IPS-NIHi7 (cell line): ENCODE measurements around the gene SNRNP200.

Source experiments
- DNase-seq: peaks from one replicate; pipeline ENCODE4 v3.0.0; 2012; ENCODE audit warnings: mixed read lengths; ENCODE audit errors: extremely low spot score

Gene SNRNP200

DNA sequence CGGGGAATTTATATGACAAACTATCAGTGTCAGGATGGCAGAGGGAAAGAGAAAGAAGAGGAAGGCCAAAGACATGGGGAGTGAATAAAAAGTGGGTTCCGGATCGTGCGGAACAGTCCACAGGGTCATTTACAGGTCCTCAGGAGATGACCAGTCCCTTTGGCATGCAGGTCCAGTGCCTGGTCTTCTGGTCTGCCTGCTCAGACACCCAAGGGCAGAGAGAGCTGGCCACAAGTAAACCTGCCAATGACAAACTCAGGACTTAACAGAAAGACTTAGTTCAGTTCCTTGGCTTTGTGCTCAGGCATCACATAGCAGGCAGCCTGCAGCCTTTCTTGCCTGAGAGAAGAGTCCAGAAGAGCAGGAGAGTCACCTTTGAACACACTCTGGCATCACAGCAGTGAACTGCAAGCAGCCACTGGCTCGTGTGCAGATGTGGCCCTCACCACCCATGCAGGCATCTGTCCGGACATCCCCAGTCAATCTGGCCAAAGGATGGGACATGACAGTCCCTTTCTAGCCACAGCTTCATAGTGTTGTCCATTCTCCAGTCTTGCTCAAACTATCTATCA lies 53.5 kb downstream of the SNRNP200 start:
- peak; percentile 58 for DNase-seq

DNA sequence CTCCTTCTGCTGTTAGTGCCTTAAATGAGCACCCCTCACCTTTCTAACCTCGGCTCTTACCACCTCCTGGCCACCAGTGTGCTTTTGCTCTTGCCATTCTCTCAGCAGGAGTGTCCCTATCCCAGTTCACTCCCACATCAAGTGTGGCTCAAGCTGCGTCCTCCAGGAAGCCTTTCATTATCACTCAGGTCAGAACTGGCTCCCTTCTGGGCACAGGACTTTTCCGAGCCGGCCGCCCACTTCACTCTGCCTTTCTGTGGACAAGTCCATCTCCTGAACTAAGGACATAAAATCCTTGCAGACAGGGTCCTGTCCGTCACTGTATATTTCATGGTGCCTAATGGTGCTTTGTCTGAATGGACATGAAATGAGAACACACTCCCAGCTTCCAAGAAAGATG lies 55.2 kb downstream of the SNRNP200 start:
- no peak for DNase-seq

DNA sequence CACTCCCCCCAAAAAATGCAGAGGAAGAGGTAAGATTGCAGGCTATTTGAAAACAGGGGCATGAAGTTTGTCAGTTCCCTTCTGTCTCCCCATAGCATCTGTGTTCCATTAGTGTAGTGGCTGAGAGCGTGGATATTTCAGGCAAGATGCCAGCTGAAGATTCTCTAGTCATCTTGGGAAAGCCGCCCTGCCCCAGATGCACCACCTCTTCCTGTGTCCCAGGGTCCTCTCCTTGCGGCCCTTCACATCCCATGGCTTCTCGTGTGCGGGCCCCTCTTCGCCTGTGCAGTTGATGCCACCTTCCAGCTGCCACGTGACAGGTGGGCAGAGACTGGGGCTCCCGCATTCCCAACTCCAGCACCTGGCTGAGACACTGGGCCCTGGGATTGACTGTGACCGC lies 55.7 kb downstream of the SNRNP200 start:
- DNase-seq, result no peak

DNA sequence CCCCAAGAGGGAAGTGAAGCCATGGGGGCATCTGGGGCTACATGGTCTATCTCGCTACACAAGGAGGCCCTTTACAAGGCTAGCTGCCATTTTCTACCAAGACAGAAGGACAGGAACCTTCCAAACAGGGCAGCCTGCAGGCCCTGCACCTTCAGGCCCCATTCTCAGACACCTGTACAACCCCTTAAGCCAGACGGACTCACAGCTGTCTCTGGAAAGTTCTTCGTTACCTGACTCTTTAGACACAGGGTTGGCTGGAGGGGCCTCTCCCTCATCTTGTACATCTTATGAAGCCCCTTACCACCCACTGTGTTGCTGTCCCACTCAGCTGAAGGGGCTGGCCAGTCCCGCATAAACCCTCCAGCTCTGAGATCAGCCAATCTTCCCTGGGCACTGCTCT lies 56.7 kb downstream of the SNRNP200 start:
- no peak for DNase-seq

DNA sequence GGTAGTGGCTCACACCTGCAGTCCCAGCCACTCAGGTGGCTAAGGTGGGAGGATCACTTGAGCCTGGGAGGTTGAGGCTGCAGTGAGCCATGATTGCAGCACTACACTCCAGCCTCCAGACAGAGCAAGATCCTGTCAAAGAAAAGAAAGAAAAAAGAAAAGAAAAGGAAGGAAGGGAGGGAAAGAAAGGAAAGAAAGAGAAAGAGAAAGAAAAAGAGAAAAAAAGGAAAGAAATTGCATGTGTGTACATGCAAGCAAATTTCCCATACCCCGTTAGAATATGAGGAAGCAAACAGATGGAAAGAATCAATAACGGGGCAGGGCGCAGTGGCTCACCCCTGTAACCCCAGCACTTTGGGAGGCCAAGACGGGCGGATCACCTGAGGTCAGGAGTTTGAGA lies 57.5 kb downstream of the SNRNP200 start:
- no peak for DNase-seq

DNA sequence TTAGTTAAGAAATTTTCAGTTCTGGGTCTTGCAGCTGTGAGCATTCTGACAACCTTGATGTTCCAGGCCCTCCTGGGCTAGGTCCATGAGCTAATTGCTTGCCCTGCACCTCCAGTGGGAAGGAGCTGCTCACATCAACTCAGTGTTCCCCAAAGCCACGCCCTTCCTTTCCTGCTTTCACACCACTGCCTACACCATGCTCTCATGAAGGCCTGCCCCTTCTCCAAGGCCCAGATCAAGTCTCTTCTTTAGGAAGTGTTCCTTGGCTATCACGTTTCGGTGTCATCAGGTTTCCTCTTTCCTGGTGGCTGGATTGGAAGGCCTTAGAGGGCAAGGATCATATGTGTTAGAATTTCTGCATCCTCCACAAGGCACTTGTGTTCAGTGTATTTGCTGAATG lies 58.3 kb downstream of the SNRNP200 start:
- DNase-seq, result no peak

DNA sequence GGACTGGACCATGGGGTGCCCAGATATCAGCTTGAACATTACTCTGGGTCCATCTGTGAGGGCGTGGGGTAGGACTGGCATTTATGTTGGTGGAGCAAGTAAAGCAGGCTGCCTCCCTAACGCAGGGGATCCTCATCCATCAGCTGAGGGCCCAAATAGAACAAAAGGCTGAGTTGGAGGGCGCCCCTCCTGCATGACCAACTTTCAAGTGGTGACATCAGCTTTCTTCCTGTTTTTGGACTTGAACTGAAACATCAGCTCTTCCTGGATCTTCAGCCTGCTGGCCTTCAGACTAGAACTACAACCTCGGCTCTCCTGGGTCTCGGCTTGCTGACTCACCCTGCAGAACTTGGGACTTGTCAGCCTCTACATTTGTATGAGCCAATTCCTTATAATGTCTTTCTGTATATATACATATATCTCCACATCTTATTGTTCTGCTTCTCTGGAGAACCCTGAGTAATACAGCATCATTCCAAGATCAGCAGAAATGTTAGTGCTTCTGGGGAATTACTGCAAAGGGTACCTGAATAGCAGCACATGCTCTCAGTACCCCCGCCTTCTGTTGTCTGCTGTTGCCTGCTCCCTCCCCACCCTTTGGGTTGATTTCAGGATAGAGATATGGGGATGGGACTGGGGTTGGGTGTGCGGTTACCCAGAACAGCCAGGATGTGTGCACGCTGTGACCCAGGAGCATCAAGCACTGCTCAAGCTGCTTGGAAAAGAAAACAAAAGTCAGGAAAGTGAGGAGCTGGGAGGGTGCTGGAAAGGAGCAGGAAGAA lies 59.5 kb downstream of the SNRNP200 start:
- DNase-seq, result no peak

DNA sequence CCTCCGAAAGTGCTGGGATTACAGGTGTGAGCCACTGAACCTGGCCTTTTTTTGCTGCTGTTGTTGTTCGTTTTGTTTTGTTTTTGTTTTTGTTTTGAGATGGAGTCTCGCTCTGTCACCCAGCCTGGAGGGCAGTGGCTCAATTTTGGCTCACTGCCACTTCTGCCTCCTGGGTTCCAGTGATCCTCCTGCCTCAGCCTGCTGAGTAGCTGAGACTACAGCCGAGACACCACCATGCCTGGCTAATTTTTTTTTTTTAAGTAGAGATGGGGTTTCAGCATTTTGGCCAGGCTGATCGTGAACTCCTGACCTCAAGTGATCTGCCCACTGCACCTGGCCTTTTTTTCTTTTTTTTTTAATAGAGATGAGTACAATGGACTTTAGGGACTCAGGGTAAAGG lies 61.5 kb downstream of the SNRNP200 start:
- no peak for DNase-seq

DNA sequence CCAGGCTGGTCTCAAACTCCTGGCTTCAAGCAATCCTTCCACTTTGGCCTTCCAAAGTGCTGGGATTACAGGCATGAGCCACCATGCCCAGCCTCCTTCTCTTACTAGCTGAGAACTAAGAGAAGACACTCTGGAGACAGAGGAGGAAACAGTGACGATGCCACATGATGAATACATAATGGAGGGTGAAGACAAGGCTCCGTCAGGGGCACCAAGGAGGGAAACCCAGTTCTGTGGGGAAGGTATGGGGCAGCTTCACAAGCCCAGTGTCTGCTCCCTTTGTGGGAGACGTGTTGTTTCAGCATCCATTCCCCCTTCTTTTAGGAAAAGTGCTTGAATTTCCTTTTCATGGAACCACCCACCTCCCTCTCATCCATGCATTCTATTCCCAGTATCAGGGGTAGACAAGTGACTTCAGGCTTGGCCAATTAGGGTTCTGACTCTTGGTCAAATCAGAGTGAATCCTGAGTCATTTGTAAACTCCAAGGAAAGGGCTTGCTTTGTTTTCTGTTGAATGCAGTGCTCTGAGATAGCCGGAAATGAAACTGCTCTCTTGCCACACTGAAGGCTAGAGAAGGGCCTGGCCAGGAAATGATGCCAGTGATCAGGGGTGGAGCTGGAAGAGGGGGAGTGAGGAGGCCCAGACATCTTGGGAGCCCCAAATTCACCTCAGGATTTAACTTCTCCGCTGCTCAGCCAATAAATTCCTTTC lies 63.3 kb downstream of the SNRNP200 start:
- DNase-seq, result no peak

DNA sequence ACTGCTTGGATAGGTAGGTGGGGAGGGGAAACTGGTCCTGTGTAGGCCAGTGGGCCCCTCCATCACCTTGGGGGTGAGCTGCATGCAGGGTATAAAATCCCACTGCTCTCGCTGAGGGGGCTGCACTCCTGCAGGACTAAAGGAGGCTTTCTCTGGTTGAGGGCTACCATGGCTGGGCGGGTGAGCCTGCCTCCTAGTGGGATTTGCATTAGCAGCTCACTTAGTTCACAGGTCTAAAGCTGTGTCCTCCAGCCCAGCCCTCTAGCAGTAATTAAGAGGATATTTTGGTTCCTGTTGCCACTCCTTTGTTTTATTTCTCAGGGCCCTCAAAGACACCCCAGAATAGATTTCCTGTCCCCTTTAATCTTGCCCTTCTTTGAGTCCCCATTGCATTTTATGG lies 64.1 kb downstream of the SNRNP200 start:
- DNase-seq, result peak; percentile 56

DNA sequence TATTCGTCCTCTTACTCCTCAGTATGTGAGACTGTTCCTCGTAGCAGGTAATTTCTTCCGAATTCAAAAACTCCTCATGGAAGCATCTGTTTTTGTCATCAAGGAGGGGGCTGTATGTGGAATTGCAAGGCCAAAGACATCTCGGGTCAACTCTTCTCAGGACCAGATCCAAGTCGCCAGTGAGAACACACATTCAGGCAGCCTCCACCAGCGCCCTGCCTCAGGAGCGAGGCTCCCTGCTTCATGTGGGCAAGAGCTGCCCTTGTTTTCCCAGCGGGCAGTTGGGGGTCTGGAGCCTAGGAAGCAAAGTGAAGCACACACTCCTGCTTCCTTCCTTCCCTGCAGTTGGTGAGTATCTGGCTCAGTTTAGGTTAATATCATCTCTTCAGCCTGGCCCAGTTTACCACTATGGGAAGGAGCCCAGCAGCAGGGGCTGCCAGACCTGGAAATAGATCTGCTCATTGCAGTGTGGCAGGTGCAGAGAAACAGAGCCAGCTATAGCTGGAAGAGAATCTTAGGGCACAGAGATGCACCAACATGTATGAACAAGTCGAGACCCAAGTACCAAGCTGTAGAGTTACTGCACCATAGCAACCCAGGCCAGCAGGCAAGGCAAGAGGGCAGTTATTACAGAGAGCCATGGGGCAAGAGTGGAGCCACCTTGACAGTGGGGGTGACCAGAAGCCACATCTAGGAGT lies 64.9 kb downstream of the SNRNP200 start:
- no peak for DNase-seq

DNA sequence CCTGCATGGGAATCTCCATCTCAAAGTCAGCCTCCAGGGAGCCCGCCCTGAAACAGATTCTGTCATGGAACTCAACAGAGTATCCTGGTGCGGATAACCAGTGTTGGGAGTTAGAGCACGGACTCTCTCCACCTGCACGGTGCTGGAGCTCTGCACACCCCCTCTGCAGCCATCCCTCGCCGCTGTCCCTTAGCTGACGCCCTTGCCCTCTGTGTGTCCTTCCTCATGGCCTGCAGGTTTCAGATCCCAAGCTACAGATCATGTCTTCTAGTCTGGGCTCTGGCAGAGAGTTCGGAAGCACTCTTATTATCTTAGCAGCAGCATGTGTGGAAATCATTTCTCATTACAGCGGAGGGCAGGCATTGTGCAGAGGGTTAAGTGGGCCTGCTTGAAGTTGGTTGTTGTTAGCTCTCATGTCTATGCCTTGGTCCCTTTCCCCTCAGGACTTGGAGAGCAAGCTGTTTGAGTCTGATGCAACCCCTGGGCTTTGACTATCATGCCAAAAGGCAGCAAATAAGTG lies 65.5 kb downstream of the SNRNP200 start:
- DNase-seq, result no peak

DNA sequence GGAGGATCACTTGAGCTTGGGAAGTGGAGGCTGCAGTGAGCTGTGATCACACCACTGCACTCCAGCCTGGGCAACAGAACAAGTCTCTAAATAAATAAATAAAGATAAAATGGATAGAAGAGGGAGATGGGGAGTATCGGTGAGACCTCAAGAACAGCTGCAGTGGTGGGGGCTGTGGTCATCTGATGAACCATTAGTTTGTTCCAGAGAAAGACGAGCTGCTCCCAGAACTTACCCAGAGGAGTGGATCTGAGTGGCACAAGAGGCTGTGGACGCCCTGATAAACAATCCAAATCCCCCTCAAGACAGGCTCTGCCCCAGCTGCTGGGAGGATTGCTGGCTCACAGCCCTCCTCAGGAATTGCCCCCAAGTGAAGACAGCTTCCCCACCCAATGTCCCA lies 66.3 kb downstream of the SNRNP200 start:
- no peak for DNase-seq

DNA sequence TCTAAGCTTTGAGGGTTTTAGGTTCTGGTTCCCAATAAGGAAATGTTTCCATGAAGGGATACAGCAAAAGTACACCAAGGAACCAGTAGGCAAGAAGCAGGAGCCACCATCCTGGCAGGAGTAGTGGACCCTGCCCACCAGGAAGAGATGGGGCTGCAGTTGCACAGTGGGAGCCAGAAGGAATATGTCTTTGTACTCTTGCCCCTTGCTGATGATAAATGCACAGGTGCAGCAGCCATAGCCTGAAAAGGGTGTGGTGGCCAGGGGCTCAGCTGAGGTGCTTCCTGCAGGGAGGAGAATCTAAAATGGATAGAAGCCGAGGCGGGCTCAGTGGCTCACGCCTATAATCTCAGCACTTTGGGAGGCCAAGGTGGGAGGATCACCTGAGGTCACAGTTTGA lies 67.1 kb downstream of the SNRNP200 start:
- DNase-seq, result no peak

DNA sequence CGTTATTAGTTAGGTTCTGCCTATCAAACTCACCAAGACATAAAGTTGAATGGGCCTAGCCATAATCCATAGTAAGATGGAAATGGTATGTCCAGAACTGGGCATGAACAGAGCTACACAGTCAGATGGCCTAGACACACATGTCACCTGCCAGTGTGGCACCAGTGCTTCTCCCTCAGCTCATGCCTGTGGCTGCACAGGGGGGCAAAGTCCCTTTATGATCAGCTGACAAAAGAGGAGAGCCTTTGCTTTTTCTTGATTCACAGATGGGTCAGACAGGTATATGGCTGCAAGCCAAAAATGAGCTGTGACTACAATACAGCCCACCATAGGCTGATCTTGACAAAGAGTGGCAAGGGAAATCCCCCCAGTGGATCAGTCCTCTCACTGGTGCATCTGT lies 68.5 kb downstream of the SNRNP200 start:
- no peak for DNase-seq

DNA sequence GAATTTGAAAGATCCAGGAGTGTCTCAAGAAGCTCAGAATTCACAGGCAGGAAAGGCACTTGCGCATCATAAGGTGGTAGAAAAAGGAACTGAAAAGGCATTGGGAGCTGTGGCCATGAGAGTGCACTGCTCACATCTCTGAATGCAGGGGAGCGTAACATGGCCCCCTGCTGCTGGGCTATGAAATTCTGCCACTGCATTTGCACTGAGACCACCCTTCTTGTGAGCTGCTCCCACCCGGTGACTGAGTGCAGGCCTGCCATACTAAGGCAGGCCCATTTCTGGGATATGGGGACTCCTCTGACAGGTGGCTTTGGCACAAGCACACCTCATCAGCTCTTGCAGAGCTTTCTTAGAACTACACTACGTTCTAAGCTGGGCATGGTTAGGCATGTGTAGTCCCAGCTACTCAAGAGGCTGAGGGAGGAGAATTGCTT lies 71.4 kb downstream of the SNRNP200 start:
- DNase-seq, result no peak

DNA sequence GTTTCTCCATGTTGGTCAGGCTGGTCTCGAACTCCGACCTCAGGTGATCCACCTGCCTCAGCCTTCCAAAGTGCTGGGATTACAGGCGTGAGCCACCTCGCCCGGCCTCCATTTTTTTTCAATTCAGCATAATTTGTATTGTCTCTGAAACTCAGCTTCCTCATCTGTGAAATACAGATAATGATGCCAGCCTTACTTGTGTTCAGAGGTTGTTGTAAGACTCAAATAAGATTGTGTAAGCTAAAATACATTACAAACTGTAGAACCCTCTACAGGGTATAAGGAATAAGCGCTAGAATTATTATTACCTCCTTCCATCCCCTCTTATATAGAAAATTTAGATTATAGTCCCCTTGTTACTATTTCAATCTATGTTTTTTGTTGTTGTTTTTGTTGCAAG lies 71.9 kb downstream of the SNRNP200 start:
- no peak for DNase-seq

DNA sequence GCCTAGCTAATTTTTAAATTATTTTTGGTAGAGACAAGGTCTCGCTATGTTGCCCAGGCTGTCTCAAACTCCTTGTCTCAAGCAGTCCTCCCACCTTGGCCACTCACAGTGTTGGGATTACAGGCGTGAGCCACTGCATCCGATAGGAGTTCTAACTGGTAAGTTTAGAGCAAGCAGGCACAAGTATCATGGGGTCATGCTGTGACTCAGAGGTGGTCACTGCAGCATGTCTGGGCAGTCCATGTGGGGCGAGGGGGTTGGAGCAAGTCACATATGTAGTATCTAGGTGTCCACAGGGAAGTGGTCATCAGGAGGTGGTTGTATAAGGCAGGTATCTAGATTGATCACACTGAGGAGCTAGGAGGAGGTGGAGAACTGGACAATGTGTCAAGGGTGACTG lies 74.0 kb downstream of the SNRNP200 start:
- DNase-seq, result no peak

DNA sequence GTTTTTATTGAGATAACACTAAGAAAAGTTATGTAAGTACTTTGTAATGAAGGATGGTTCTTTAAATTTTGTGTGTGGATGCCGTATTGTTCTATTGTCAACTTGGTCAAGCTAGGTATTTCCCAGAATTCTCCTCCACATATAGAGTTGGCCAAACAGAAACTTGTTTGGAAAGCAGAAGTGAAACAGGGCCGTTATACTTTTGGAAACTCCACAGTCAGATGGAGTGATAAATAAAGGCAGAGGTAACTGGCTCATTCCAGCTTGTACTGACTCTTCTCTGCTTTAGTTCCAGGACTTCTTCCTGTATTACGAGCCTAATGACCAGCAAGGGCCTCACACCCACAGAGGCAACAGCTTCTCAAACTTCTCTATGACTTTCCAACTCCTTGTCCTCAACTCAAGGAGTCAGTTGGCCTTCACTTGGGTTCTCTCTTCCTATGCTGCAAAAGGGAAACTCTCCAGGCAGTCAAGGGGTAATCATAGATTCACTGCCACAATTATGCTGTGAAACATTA lies 80.3 kb downstream of the SNRNP200 start:
- DNase-seq, result no peak
